ENCODE results near the gene SQSTM1. TPM values are rescaled to one million over a fixed set of nuclear protein-coding genes. Genes with fewer than 3 reads are reported as not detected.

The SQSTM1 gene
- total RNA-seq, 2 experiments from 2014 or later = 111 to 117 TPM

- no peak overlapping the region for H3K4me3 Mint-ChIP-seq
- H3K27ac Mint-ChIP-seq = no peak overlapping the region
- no peaks in the 10 kb centered on the region for H3K9me3 Mint-ChIP-seq
- H3K27me3 Mint-ChIP-seq = peaks cover 6% of the 10 kb centered on the region
- H3K36me3 Mint-ChIP-seq = peaks cover 26% of the 10 kb centered on the region
- DNase-seq = no peak
- peaks cover 5% of the 10 kb centered on the region for H3K4me1 Mint-ChIP-seq
Measured at GRCh38 chr5:179812997-179813607, 7.6 kb upstream of the SQSTM1 start.

GRCh38 chr5:179814090-179814489 lies 6.6 kb upstream of the SQSTM1 start:
- H3K9me3 Mint-ChIP-seq = no peaks in the 10 kb centered on the region
- H3K4me1 Mint-ChIP-seq = peaks cover 11% of the 10 kb centered on the region
- peaks cover 6% of the 10 kb centered on the region for H3K27me3 Mint-ChIP-seq
- DNase-seq = no peak
- H3K36me3 Mint-ChIP-seq = peaks cover 26% of the 10 kb centered on the region
- no peak overlapping the region for H3K27ac Mint-ChIP-seq
- no peak overlapping the region for H3K4me3 Mint-ChIP-seq

GRCh38 chr5:179815491-179816249 lies 5.0 kb upstream of the SQSTM1 start:
- no peak overlapping the region for H3K27ac Mint-ChIP-seq
- no peaks in the 10 kb centered on the region for H3K9me3 Mint-ChIP-seq
- peaks cover 21% of the 10 kb centered on the region for H3K4me1 Mint-ChIP-seq
- peaks cover 6% of the 10 kb centered on the region for H3K27me3 Mint-ChIP-seq
- H3K36me3 Mint-ChIP-seq = peaks cover 22% of the 10 kb centered on the region
- no peak for DNase-seq
- no peak overlapping the region for H3K4me3 Mint-ChIP-seq

GRCh38 chr5:179816401-179816795 lies 4.3 kb upstream of the SQSTM1 start:
- Mint-ChIP-seq H3K4me3 (no peak overlapping the region), H3K27ac (no peak overlapping the region), H3K4me1 (peaks cover 21% of the 10 kb centered on the region), H3K9me3 (no peaks in the 10 kb centered on the region), H3K27me3 (peaks cover 6% of the 10 kb centered on the region), H3K36me3 (peaks cover 15% of the 10 kb centered on the region)
- no peak for DNase-seq

GRCh38 chr5:179816796-179817469 lies 3.8 kb upstream of the SQSTM1 start:
- peaks cover 21% of the 10 kb centered on the region for H3K4me1 Mint-ChIP-seq
- peaks cover 11% of the 10 kb centered on the region for H3K36me3 Mint-ChIP-seq
- no peak for DNase-seq
- no peaks in the 10 kb centered on the region for H3K9me3 Mint-ChIP-seq
- H3K27me3 Mint-ChIP-seq = peaks cover 6% of the 10 kb centered on the region
- H3K27ac Mint-ChIP-seq = no peak overlapping the region
- H3K4me3 Mint-ChIP-seq = peak overlapping the region; percentile 18

- H3K9me3 Mint-ChIP-seq = no peaks in the 10 kb centered on the region
- H3K27me3 Mint-ChIP-seq = peaks cover 6% of the 10 kb centered on the region
- peak overlapping the region; percentile 18 for H3K4me3 Mint-ChIP-seq
- DNase-seq = no peak
- no peak overlapping the region for H3K27ac Mint-ChIP-seq
- peaks cover 26% of the 10 kb centered on the region for H3K4me1 Mint-ChIP-seq
- H3K36me3 Mint-ChIP-seq = peaks cover 12% of the 10 kb centered on the region
Measured at GRCh38 chr5:179817470-179817840, 3.2 kb upstream of the SQSTM1 start.

- no peak for DNase-seq
- H3K36me3 Mint-ChIP-seq = peaks cover 13% of the 10 kb centered on the region
- H3K4me3 Mint-ChIP-seq = peak overlapping the region; percentile 76
- peaks cover 6% of the 10 kb centered on the region for H3K27me3 Mint-ChIP-seq
- peak overlapping the region; percentile 81 for H3K27ac Mint-ChIP-seq
- H3K9me3 Mint-ChIP-seq = no peaks in the 10 kb centered on the region
- peaks cover 32% of the 10 kb centered on the region for H3K4me1 Mint-ChIP-seq
Measured at GRCh38 chr5:179817890-179818745, 2.6 kb upstream of the SQSTM1 start.

GRCh38 chr5:179818746-179819295 lies 1.9 kb upstream of the SQSTM1 start:
- peak; percentile 93 for DNase-seq
- Mint-ChIP-seq H3K4me1 (peaks cover 36% of the 10 kb centered on the region), H3K27ac (peak overlapping the region; percentile 91), H3K9me3 (no peaks in the 10 kb centered on the region), H3K36me3 (peaks cover 17% of the 10 kb centered on the region), H3K4me3 (peak overlapping the region; percentile 76), H3K27me3 (peaks cover 6% of the 10 kb centered on the region)

- DNase-seq = peak; percentile 66
- peaks cover 36% of the 10 kb centered on the region for H3K4me1 Mint-ChIP-seq
- peak overlapping the region; percentile 77 for H3K4me3 Mint-ChIP-seq
- H3K27me3 Mint-ChIP-seq = peaks cover 6% of the 10 kb centered on the region
- H3K9me3 Mint-ChIP-seq = no peaks in the 10 kb centered on the region
- H3K36me3 Mint-ChIP-seq = peaks cover 17% of the 10 kb centered on the region
- H3K27ac Mint-ChIP-seq = peak overlapping the region; percentile 91
Measured at GRCh38 chr5:179819296-179820126, 1.2 kb upstream of the SQSTM1 start.

GRCh38 chr5:179820127-179820482 lies 600 bp upstream of the SQSTM1 start:
- peaks cover 42% of the 10 kb centered on the region for H3K4me1 Mint-ChIP-seq
- peaks cover 20% of the 10 kb centered on the region for H3K36me3 Mint-ChIP-seq
- no peaks in the 10 kb centered on the region for H3K9me3 Mint-ChIP-seq
- H3K27ac Mint-ChIP-seq = peak overlapping the region; percentile 91
- peaks cover 6% of the 10 kb centered on the region for H3K27me3 Mint-ChIP-seq
- peak overlapping the region; percentile 77 for H3K4me3 Mint-ChIP-seq
- no peak for DNase-seq

- peaks cover 42% of the 10 kb centered on the region for H3K4me1 Mint-ChIP-seq
- H3K9me3 Mint-ChIP-seq = no peaks in the 10 kb centered on the region
- DNase-seq = peak; percentile 85
- peak overlapping the region; percentile 90 for H3K27ac Mint-ChIP-seq
- H3K36me3 Mint-ChIP-seq = peaks cover 14% of the 10 kb centered on the region
- peak overlapping the region; percentile 89 for H3K4me3 Mint-ChIP-seq
- peaks cover 6% of the 10 kb centered on the region for H3K27me3 Mint-ChIP-seq
Measured at GRCh38 chr5:179821298-179822058, 773 bp downstream of the SQSTM1 start.

- DNase-seq = no peak
- Mint-ChIP-seq H3K9me3 (no peaks in the 10 kb centered on the region), H3K4me3 (peak overlapping the region; percentile 89), H3K27ac (peak overlapping the region; percentile 90), H3K36me3 (peaks cover 17% of the 10 kb centered on the region), H3K4me1 (peaks cover 47% of the 10 kb centered on the region), H3K27me3 (peaks cover 6% of the 10 kb centered on the region)
Measured at GRCh38 chr5:179822059-179822432, 1.3 kb downstream of the SQSTM1 start.

- Mint-ChIP-seq H3K36me3 (peaks cover 18% of the 10 kb centered on the region), H3K27ac (peak overlapping the region; percentile 31), H3K9me3 (no peaks in the 10 kb centered on the region), H3K4me1 (peaks cover 49% of the 10 kb centered on the region), H3K4me3 (peak overlapping the region; percentile 89), H3K27me3 (peaks cover 3% of the 10 kb centered on the region)
- DNase-seq = no peak
Measured at GRCh38 chr5:179822444-179822990, 1.8 kb downstream of the SQSTM1 start.

Data from activated naive CD8-positive, alpha-beta T cell treated with anti-CD3 and anti-CD28 coated beads for 36 hours (primary cell).